T1000 (cell line): ENCODE results near the gene DHRS12.

Source experiments
- DNase-seq: peaks from one replicate; lab custom pipeline; 2025; ENCODE audit warnings: mixed read lengths; lab: John Stamatoyannopoulos, UW

Gene DHRS12

GRCh38 chr13:51781246-51782022 is 22.5 kb downstream of the DHRS12 start:
- no peak for DNase-seq

- no peak for DNase-seq
Observed at GRCh38 chr13:51780099-51780498, 23.9 kb downstream of the DHRS12 start.

GRCh38 chr13:51778392-51778791 is 25.6 kb downstream of the DHRS12 start:
- DNase-seq = no peak

GRCh38 chr13:51777921-51778320 is 26.0 kb downstream of the DHRS12 start:
- DNase-seq = no peak

GRCh38 chr13:51776179-51776578 is 27.8 kb downstream of the DHRS12 start:
- no peak for DNase-seq

- DNase-seq = no peak
Observed at GRCh38 chr13:51773515-51773914, 30.4 kb downstream of the DHRS12 start.

- DNase-seq = no peak
Observed at GRCh38 chr13:51772781-51773180, 31.2 kb downstream of the DHRS12 start.

GRCh38 chr13:51772105-51772455 is 31.9 kb downstream of the DHRS12 start:
- DNase-seq = no peak

- no peak for DNase-seq
Observed at GRCh38 chr13:51771418-51772104, 32.4 kb downstream of the DHRS12 start.

- DNase-seq = no peak
Observed at GRCh38 chr13:51770681-51771417, 33.1 kb downstream of the DHRS12 start.

- DNase-seq = no peak
Observed at GRCh38 chr13:51770160-51770559, 33.8 kb downstream of the DHRS12 start.

- no peak for DNase-seq
Observed at GRCh38 chr13:51769455-51770127, 34.4 kb downstream of the DHRS12 start.

GRCh38 chr13:51768976-51769375 is 35.0 kb downstream of the DHRS12 start:
- DNase-seq = no peak

- DNase-seq = no peak
Observed at GRCh38 chr13:51768378-51768921, 35.5 kb downstream of the DHRS12 start.

- DNase-seq = no peak
Observed at GRCh38 chr13:51767100-51767499, 36.9 kb downstream of the DHRS12 start.

- no peak for DNase-seq
Observed at GRCh38 chr13:51765142-51765515, 38.8 kb downstream of the DHRS12 start.

GRCh38 chr13:51764184-51765141 is 39.5 kb downstream of the DHRS12 start:
- peak; percentile 27 for DNase-seq

- DNase-seq = no peak
Observed at GRCh38 chr13:51763486-51763885, 40.5 kb downstream of the DHRS12 start.

GRCh38 chr13:51761643-51762350 is 42.2 kb downstream of the DHRS12 start:
- DNase-seq = no peak

- DNase-seq = no peak
Observed at GRCh38 chr13:51760592-51760991, 43.4 kb downstream of the DHRS12 start.
